Stimulated activated CD8-positive, alpha-beta memory T cell treated with anti-CD3 and anti-CD28 coated beads, Interleukin-15, amount 100 ng/mL, for 24 hours (primary cell): Measurements from ENCODE around the gene CYBA.

ENCODE experiments used
- DNase-seq: peaks from one replicate; pipeline ENCODE4 v3.0.0-alpha.2; 2020; ENCODE audit warnings: low read depth

Gene CYBA

GRCh38 chr16:88631384-88631783 is 19.5 kb downstream of the CYBA start:
- DNase-seq = no peak

GRCh38 chr16:88630941-88631340 is 19.9 kb downstream of the CYBA start:
- no peak for DNase-seq

DNA sequence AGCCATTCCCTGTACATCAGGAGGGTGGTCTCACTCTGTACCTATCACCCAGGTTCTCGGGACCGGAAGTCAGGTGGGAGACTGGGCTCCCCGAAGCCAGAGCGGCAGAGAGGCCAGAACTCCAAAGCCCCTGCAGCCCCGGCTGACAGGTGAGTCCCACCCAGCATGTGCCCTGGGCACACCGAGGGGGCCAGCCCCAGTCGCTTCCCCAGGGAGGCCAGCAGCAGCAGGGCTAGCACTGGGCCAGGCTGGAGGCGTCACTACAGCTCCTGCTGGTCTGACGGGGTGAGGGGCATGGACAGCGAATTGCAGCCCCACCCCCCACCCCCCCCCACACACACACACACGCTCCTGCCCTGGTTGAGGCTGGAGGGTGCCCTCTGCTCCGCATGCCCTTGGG is 20.4 kb downstream of the CYBA start:
- DNase-seq = no peak

GRCh38 chr16:88629835-88630234 is 21.0 kb downstream of the CYBA start:
- no peak for DNase-seq

- DNase-seq = no peak
Observed at GRCh38 chr16:88628512-88628974, 22.3 kb downstream of the CYBA start.

GRCh38 chr16:88627531-88628411 is 23.1 kb downstream of the CYBA start:
- no peak for DNase-seq

GRCh38 chr16:88626646-88627045 is 24.2 kb downstream of the CYBA start:
- DNase-seq = no peak

DNA sequence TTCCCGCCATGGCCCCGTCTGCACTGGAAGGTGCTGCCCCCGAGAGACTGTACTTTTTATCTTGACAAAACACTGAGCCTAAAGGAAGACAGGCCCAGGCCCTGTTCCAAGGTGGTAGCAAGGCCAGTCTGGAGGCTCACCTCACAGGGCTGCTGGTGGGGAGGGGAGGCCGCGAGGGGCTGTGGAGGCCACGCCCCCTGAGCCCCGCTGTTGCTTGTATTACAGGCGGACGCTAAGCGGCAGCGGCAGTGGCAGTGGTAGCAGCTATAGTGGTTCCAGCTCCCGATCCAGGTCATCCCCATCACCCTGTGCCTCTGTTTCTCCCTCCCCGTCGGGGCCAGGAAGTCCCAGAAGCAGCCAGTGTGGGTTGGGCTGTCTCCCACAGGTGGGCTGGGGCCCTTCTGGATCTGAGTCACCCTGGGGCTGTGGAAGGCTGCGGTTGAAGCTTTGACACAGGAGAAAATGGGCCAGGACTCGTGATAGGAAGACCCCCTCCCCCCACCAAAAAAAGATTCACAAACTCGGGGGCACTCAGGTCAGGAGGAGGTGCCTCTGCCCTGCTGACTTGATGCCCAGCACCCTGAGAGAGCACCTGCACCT is 25.8 kb downstream of the CYBA start:
- DNase-seq = no peak

DNA sequence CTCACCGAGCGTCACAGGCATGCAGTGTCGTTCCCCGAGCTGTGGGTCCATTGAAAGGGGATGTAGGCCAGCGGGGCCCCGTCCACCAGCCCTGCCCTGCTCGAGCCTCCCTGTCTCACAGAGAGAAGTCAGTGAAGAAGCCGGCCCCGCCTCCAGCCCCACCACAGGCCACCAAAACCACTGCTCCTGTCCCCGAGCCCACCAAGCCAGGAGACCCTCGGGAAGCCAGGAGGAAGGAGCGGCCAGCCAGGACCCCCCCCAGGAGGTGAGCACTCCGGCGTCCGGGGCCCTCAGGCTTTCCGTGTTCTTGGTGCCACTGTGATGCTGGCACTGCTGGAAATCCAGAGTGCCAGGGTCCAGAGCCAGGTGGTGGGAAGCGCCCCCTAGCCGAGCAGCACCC is 26.4 kb downstream of the CYBA start:
- no peak for DNase-seq

- DNase-seq = no peak
Observed at GRCh38 chr16:88623858-88624257, 27.0 kb downstream of the CYBA start.

DNA sequence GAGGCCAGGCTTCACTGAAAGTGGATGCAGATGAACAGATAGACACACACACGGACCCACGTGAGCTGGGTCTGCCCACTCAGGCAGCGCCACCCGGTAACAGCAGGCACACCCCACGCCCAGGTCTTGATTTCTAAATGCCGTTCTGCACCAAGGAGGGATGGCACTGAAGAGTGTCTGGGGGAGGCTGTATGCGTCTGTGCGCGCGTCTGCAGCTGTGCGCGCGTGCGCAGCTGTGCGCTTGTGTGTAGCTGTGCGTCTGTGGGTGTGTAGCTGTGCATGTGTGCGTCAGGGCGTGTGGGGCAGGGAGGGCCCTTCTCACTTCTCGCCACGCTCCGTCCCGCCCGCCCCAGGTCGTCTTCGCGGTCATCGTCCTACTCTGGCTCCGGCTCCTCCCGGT is 28.0 kb downstream of the CYBA start:
- no peak for DNase-seq

DNA sequence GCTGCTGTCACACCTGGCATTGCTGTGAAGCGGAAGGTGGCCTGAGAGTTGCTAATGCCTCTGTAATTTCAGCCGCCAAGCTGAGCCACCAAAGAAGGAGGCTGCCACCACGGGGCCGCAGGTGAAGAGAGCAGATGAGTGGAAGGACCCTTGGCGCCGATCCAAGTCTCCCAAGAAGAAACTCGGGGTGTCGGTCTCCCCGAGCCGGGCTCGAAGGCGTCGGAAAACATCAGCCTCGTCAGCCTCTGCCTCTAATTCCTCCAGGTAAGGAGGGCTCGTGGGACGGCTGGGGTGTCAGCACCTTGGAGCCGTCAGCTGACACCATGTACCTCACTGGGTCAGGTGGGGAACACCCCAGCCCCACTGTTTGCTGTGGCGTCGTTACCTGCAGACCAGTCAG is 28.7 kb downstream of the CYBA start:
- no peak for DNase-seq

DNA sequence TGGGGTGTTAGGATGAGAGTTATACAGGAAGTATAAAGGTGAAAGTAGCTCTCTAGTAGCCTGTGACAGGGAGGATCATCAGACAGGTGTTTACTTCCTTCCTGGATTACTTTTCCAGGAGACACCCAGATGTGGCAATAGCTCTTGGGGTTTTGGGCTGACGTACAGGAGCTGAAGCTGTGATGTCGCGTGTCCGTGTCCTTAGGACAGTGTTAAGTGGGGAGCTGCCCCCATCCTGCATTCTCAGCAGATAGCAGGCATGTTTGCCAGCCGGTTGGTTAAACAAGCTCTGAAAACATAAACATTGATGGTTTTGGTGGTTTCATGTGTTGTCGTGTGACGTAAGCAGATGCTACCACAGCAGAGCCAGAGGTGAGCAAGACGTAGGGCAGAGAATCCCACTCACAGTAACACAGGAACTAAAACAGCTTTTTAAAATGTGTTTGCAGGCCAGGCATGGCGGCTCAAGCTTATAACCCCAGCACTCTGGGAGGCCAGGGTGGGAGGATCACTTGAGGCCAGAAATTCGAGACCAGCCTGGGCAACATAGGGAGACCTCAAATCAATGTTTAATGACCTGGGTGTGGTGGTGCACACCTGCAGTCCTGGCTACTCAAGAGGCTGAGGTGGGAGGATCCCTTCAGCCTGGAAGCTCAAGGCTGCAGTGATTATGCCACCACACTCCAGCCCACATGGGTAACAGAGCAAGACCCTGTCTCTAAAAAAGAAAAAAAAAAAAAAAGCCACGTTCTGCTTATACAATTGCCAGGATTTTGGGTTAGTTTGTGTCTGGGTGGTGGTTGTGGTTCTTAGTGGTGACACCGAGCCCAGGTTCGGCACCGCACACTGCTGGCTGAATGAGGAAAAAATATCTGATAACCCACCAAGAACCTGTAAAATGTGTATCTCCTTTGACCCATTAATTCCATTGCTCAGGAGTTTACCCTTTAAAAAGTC is 30.7 kb downstream of the CYBA start:
- no peak for DNase-seq

DNA sequence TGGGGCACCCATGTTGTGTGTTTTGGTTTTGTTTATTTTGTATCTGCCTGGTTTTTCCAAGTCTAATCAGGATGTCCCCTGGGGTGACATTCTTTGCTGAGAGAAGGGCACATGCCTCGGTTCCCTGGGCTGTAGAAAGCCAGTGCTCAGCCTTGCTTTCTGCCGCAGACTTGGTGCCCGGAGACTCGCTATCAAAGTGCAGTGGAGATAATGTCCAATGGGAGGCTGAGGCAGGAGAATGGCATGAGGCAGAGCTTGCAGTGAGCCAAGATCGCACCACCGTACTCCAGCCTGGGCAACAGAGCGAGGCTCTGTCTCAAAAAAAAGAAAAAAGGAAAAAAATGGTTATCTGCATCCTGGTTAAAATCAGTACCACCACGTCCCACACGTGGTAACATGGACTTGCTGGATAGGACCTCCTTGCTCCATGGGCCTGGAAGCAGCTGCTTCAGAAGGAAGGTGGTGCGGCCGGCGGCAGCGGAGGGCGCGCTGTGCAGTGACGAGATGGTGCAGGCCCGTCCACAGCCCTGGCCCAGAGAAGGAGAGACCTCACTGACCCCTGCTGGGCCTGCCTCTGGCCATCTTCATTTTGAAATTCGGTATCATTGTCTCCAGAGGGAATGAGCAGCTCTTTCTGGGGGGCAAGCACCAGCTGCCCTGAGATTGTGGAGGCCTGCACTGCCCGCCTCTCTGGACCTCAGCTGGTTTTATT is 31.7 kb downstream of the CYBA start:
- no peak for DNase-seq

- DNase-seq = no peak
Observed at GRCh38 chr16:88618182-88618955, 32.5 kb downstream of the CYBA start.

- no peak for DNase-seq
Observed at GRCh38 chr16:88617268-88618031, 33.4 kb downstream of the CYBA start.

- DNase-seq = no peak
Observed at GRCh38 chr16:88616736-88617135, 34.1 kb downstream of the CYBA start.

- DNase-seq = no peak
Observed at GRCh38 chr16:88616320-88616719, 34.5 kb downstream of the CYBA start.

DNA sequence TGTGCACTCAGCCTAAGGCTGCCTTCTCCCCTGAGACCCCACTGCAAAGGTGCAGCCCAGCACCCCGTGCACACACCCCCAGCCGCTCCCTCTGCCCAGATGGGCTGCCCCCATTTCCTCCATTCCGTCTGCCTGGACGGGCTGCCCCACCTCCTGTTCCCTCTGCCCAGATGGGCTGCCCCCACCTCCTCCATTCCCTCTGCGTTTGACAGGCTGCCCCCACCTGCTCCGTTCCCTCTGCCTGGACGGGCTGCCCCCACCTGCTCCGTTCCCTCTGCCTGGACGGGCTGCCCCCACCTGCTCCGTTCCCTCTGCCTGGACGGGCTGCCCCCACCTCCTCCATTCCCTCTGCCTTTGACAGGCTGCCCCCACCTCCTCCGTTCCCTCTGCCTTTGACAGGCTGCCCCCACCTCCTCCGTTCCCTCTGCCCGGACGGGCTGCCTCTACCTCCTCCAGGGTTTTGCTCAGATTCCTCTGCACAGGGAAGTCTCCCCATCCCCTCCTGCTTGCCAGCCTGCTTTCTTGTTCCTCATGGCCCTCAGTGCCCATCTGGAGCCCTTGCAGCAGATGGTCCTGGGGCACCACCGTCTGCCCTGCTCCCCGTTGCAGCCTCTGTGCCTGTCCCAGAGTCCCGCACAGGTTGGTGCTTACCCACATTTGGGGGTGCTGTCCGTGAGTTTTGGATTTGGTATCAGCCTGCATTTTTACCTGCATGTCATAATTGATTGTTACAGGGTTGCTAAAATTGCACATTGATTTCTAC is 35.9 kb downstream of the CYBA start:
- no peak for DNase-seq
